Smooth muscle cell of trachea (primary cell): ENCODE measurements around the gene ERP29. TPM values are rescaled to one million over a fixed set of nuclear protein-coding genes. Genes with fewer than 3 reads are reported as not detected.

Experiments
- total RNA-seq: library from RNA; depleted of rRNA; stranded (reverse); fragments of >200 nt; gene quantifications from 2 replicates; pipeline ENCODE4 v1.2.1, GENCODE V29; 2014

The ERP29 gene
- total RNA-seq: 55.3 and 59.4 TPM in 2 replicates

GRCh38 chr12:112012775-112013600 lies at the start of gene ERP29, which contains the start of gene TMEM116:
Gene ERP29, plus strand, starts transcription at chr12:112013426. Its CDS starts 40 bp downstream, at chr12:112013466.
Gene TMEM116, minus strand, starts transcription at chr12:112013165. Its CDS starts 7,895 bp downstream, at chr12:112005270.

Other genes starting within 250 kb of the ERP29 start
- gene ALDH2, start 246.5 kb upstream of the ERP29 start, total RNA-seq: 20.7 and 57.9 TPM in 2 replicates
- 26.5 and 42.5 TPM in 2 replicates for gene MAPKAPK5, start 171.2 kb upstream of the ERP29 start, total RNA-seq
- 10.9 and 14.2 TPM in 2 replicates for gene TMEM116, start 261 bp upstream of the ERP29 start, total RNA-seq
- gene NAA25, start 95.4 kb downstream of the ERP29 start, total RNA-seq: 17.9 and 27.2 TPM in 2 replicates
- 78.2 and 80.6 TPM in 2 replicates for gene TRAFD1, start 112.1 kb downstream of the ERP29 start, total RNA-seq